HG03342 (cell line): ENCODE results near the gene STUB1.
"Not testable (repeated sequence)": the region's sequence is repeated elsewhere in the genome, so short reads cannot be mapped to it uniquely, and the experiment has no call there.

Experiments used
- ATAC-seq: cut with Tn5 transposase; IDR thresholded peaks from one replicate; pipeline ENCODE4 v1.9.1; 2021; ENCODE audit warnings: mild to moderate bottlenecking, moderate library complexity; ENCODE audit not compliant: unreplicated experiment

STUB1 gene

GRCh38 chr16:710500-711075 is 30.4 kb downstream of the STUB1 start:
- ATAC-seq, result no peak

GRCh38 chr16:711084-711483 is 30.9 kb downstream of the STUB1 start:
- no peak for ATAC-seq

- no peak for ATAC-seq
Measured at GRCh38 chr16:711548-712320, 31.5 kb downstream of the STUB1 start.

GRCh38 chr16:712740-713250 is 32.6 kb downstream of the STUB1 start:
- ATAC-seq, result not testable (repeated sequence)

GRCh38 chr16:714079-714478 is 33.9 kb downstream of the STUB1 start:
- no peak for ATAC-seq

- peak; percentile 66 for ATAC-seq
Measured at GRCh38 chr16:714558-715476, 34.6 kb downstream of the STUB1 start, which contains the start of gene METRN. Gene METRN, plus strand, starts transcription at chr16:715118. Its CDS starts 172 bp downstream, at chr16:715290.

GRCh38 chr16:715477-716199 is 35.4 kb downstream of the STUB1 start:
- ATAC-seq, result no peak

- ATAC-seq, result no peak
Measured at GRCh38 chr16:716200-716568, 36.0 kb downstream of the STUB1 start.

GRCh38 chr16:716768-717325 is 36.6 kb downstream of the STUB1 start:
- no peak for ATAC-seq

GRCh38 chr16:717450-718245 is 37.4 kb downstream of the STUB1 start:
- ATAC-seq, result no peak

- ATAC-seq, result no peak
Measured at GRCh38 chr16:718389-718788, 38.2 kb downstream of the STUB1 start.

- no peak for ATAC-seq
Measured at GRCh38 chr16:718922-719321, 38.7 kb downstream of the STUB1 start.

- ATAC-seq, result no peak
Measured at GRCh38 chr16:719815-720446, 39.7 kb downstream of the STUB1 start.

GRCh38 chr16:720447-720989 is 40.3 kb downstream of the STUB1 start:
- peak; percentile 25 for ATAC-seq

GRCh38 chr16:720990-721764 is 41.0 kb downstream of the STUB1 start, which contains the start of gene ANTKMT:
Gene ANTKMT, plus strand, starts transcription at chr16:721146. Its CDS starts 129 bp downstream, at chr16:721275.
- ATAC-seq, result peak; percentile 65

- ATAC-seq, result no peak
Measured at GRCh38 chr16:721765-722540, 41.7 kb downstream of the STUB1 start.
